H9 (cell line): ENCODE measurements around the gene C1QL1. TPM values are rescaled to one million over a fixed set of nuclear protein-coding genes. Genes with fewer than 3 reads are reported as not detected.

Experiments used
- DNase-seq: peaks from one replicate; pipeline ENCODE4 v3.0.0-alpha.2; 2017
- H2AFZ ChIP-seq: one replicate; pipeline ENCODE4 v1.6.1; 2013; ENCODE audit warnings: mild to moderate bottlenecking, low read length, control low read depth, moderate library complexity
- H2AK5ac ChIP-seq: 2 replicates; pipeline ENCODE4 v1.6.1; 2013; ENCODE audit warnings: low read length, control low read depth, mixed read lengths; ENCODE audit not compliant: insufficient read length
- H2BK120ac ChIP-seq: one replicate; pipeline ENCODE4 v1.6.1; 2013; ENCODE audit warnings: low read depth, mild to moderate bottlenecking, low read length, control low read depth, inconsistent platforms; ENCODE audit not compliant: poor library complexity, severe bottlenecking
- H2BK12ac ChIP-seq: 2 replicates; pipeline ENCODE4 v1.6.1; 2013; ENCODE audit warnings: low read length, control low read depth, mixed read lengths, low read depth; ENCODE audit not compliant: insufficient read length
- H2BK15ac ChIP-seq: 2 replicates; pipeline ENCODE4 v1.6.1; 2013; ENCODE audit warnings: low read depth, low read length, control low read depth
- H2BK20ac ChIP-seq: one replicate; pipeline ENCODE4 v1.6.1; 2013; ENCODE audit warnings: low read depth, mild to moderate bottlenecking, low read length, control low read depth, inconsistent platforms; ENCODE audit not compliant: poor library complexity, severe bottlenecking
- H2BK5ac ChIP-seq: 2 replicates; pipeline ENCODE4 v1.6.1; 2013; ENCODE audit warnings: low read length, control low read depth, mixed read lengths; ENCODE audit not compliant: insufficient read length
- H3K14ac ChIP-seq: 2 replicates; pipeline ENCODE4 v1.6.1; 2013; ENCODE audit warnings: low read length, control low read depth; ENCODE audit not compliant: insufficient read depth
- H3K18ac ChIP-seq: 2 replicates; pipeline ENCODE4 v1.6.1; 2013; ENCODE audit warnings: low read depth, mild to moderate bottlenecking, mixed read lengths, low read length, control low read depth; ENCODE audit not compliant: insufficient read length
- H3K23ac ChIP-seq: 2 replicates; pipeline ENCODE4 v1.6.1; 2013; ENCODE audit warnings: low read length, control low read depth, mixed read lengths, low read depth; ENCODE audit not compliant: insufficient read length
- H3K23me2 ChIP-seq: 2 replicates; pipeline ENCODE4 v1.6.1; 2013; ENCODE audit warnings: low read depth, mild to moderate bottlenecking, mixed read lengths, low read length, control low read depth; ENCODE audit not compliant: insufficient read length, poor library complexity, severe bottlenecking
- H3K27ac ChIP-seq: 2 replicates; pipeline ENCODE4 v1.5.1; 2013; ENCODE audit warnings: low read length, control low read depth, mixed read lengths, low read depth; ENCODE audit not compliant: insufficient read length
- H3K27me3 ChIP-seq: 2 replicates; pipeline ENCODE4 v1.6.1; 2013; ENCODE audit warnings: low read length, control low read depth, inconsistent platforms; ENCODE audit not compliant: insufficient read depth
- H3K4ac ChIP-seq: 2 replicates; pipeline ENCODE4 v1.6.1; 2013; ENCODE audit warnings: low read depth, mild to moderate bottlenecking, control low read depth, inconsistent platforms, low read length, moderate library complexity
- H3K4me1 ChIP-seq: 2 replicates; pipeline ENCODE4 v1.6.1; 2013; ENCODE audit warnings: low read length, control low read depth, inconsistent platforms; ENCODE audit not compliant: insufficient read depth
- H3K4me2 ChIP-seq: 2 replicates; pipeline ENCODE4 v1.6.1; 2013; ENCODE audit warnings: low read length, control low read depth, mixed read lengths; ENCODE audit not compliant: insufficient read length, insufficient read depth
- H3K56ac ChIP-seq: 2 replicates; pipeline ENCODE4 v1.6.1; 2013; ENCODE audit warnings: low read depth, mild to moderate bottlenecking, mixed read lengths, low read length, control low read depth; ENCODE audit not compliant: insufficient read length
- H3K79me1 ChIP-seq: 2 replicates; pipeline ENCODE4 v1.6.1; 2013; ENCODE audit warnings: low read depth, mild to moderate bottlenecking, moderate library complexity, low read length, control low read depth, inconsistent platforms; ENCODE audit not compliant: insufficient read depth, poor library complexity, severe bottlenecking
- H3K79me2 ChIP-seq: 2 replicates; pipeline ENCODE4 v1.6.1; 2013; ENCODE audit warnings: low read length, control low read depth, inconsistent platforms; ENCODE audit not compliant: insufficient read depth
- H3K9ac ChIP-seq: 2 replicates; pipeline ENCODE4 v1.6.1; 2013; ENCODE audit warnings: low read length, control low read depth, mixed read lengths; ENCODE audit not compliant: insufficient read length; ENCODE audit errors: extremely low read depth
- H3K9me3 ChIP-seq: one replicate; pipeline ENCODE4 v1.6.1; 2013; ENCODE audit warnings: low read depth, low read length, inconsistent platforms; ENCODE audit not compliant: control insufficient read depth
- H3T11ph ChIP-seq: one replicate; pipeline ENCODE4 v1.6.1; 2013; ENCODE audit warnings: mild to moderate bottlenecking, low read length, control low read depth, inconsistent platforms
- H4K20me1 ChIP-seq: one replicate; pipeline ENCODE4 v1.6.1; 2013; ENCODE audit not compliant: control insufficient read depth, insufficient read length, insufficient read depth
- H4K5ac ChIP-seq: 2 replicates; pipeline ENCODE4 v1.6.1; 2013; ENCODE audit warnings: low read depth, mild to moderate bottlenecking, mixed read lengths, low read length, control low read depth; ENCODE audit not compliant: insufficient read length
- H4K8ac ChIP-seq: replicated peaks from 2 replicates; pipeline ENCODE4 v1.6.1; 2013; ENCODE audit warnings: low read length, control low read depth, mixed read lengths, low read depth; ENCODE audit not compliant: insufficient read length
- H4K91ac ChIP-seq: 2 replicates; pipeline ENCODE4 v1.6.1; 2013; ENCODE audit warnings: low read depth, mild to moderate bottlenecking, moderate library complexity, mixed read lengths, low read length, control low read depth; ENCODE audit not compliant: insufficient read length
- H3K27ac Mint-ChIP-seq, 3 experiments: 2 replicates in 2 of 3; 3 replicates in 1 of 3; pipeline ENCODE4 v1.8.0; 2020 to 2021; ENCODE audit warnings: mixed read lengths in 3 of 3, mild to moderate bottlenecking in 1 of 3, moderate library complexity in 1 of 3
- H3K27me3 Mint-ChIP-seq: 2 replicates; pipeline ENCODE4 v1.8.0; 2021; ENCODE audit warnings: low read depth, mild to moderate bottlenecking, moderate library complexity, mixed read lengths
- H3K36me3 Mint-ChIP-seq, 3 experiments: 2 replicates in 2 of 3; 3 replicates in 1 of 3; pipeline ENCODE4 v1.8.0; 2020 to 2021; ENCODE audit warnings: low read depth in 3 of 3, mixed read lengths in 3 of 3; ENCODE audit not compliant: insufficient read depth in 1 of 3
- H3K4me1 Mint-ChIP-seq, 2 experiments: 2 replicates each; pipeline ENCODE4 v1.8.0; 2020; ENCODE audit warnings: mixed read lengths in 2 of 2
- H3K4me3 Mint-ChIP-seq, 2 experiments: 2 replicates in 1 of 2; 3 replicates in 1 of 2; pipeline ENCODE4 v1.8.0; 2020 to 2021; ENCODE audit warnings: mild to moderate bottlenecking in 2 of 2, mixed read lengths in 2 of 2, moderate library complexity in 1 of 2
- H3K9me3 Mint-ChIP-seq, 2 experiments: 2 replicates in 1 of 2; 3 replicates in 1 of 2; pipeline ENCODE4 v1.8.0; 2020; ENCODE audit warnings: mild to moderate bottlenecking in 2 of 2, mixed read lengths in 2 of 2, moderate library complexity in 1 of 2
- CTCF ChIP-seq: fragments of 200-600 bp; sonication (generic); conservative IDR thresholded peaks from 3 replicates; pipeline ENCODE4 v1.8.0; 2021; ENCODE audit warnings: antibody characterized with exemption, mild to moderate bottlenecking
- WGBS: extraction: QIAGEN DNeasy Blood & Tissue Kit; methylation state at CpG from one replicate; pipeline ENCODE4 v1.1.7; 2013; ENCODE audit warnings: missing lambda C conversion rate, low lambda C conversion rate, mixed read lengths; ENCODE audit not compliant: insufficient read length; ENCODE audit errors: extremely low coverage; 5-methylcytosine and 5-hydroxymethylcytosine counted together
- total RNA-seq: library from RNA; stranded (reverse); gene quantifications from 2 replicates; pipeline ENCODE4 v1.2.1, GENCODE V29; 2021

The C1QL1 gene
- total RNA-seq, 1 experiment from 2014 or later: 6.0 TPM

- WGBS: no CpG with 5 or more reads among the region's 47 CpGs
- Histone ChIP-seq H3K9ac (no peak overlapping the region), H3K79me2 (no peaks in the 10 kb centered on the region), H3K9me3 (no peaks in the 10 kb centered on the region), H2AK5ac (no peak overlapping the region), H3K23ac (no peak overlapping the region), H2AFZ (no peak overlapping the region), H3K4me2 (peak overlapping the region; percentile 67), H2BK5ac (no peak overlapping the region), H3K4ac (no peak overlapping the region), H3K56ac (no peak overlapping the region), H2BK120ac (no peak overlapping the region), H4K20me1 (no peaks in the 10 kb centered on the region), H3K27ac (no peak overlapping the region), H3K4me1 (no peaks in the 10 kb centered on the region; the same call in 1 of the 2 replicates), H2BK12ac (no peak overlapping the region), H4K5ac (no peak overlapping the region), H3K79me1 (no peaks in the 10 kb centered on the region), H3T11ph (no peak overlapping the region), H2BK15ac (no peak overlapping the region), H4K8ac (no peak overlapping the region), H2BK20ac (no peak overlapping the region), H3K23me2 (peaks cover 32% of the 10 kb centered on the region), H3K27me3 (peaks cover 31% of the 10 kb centered on the region), H3K18ac (no peak overlapping the region), H3K14ac (no peak overlapping the region), H4K91ac (no peak overlapping the region)
- no peak overlapping the region for H3K4me3 Mint-ChIP-seq
- H3K9me3 Mint-ChIP-seq: peaks cover 0 to 2% of the 10 kb centered on the region in 2 experiments; a peak in 1 of 5 replicates
- H3K4me1 Mint-ChIP-seq: peaks cover 31 to 49% of the 10 kb centered on the region in 2 experiments
- peaks cover 89% of the 10 kb centered on the region for H3K27me3 Mint-ChIP-seq
- DNase-seq: no peak
- no peak overlapping the region for H3K27ac Mint-ChIP-seq
- H3K36me3 Mint-ChIP-seq: peaks cover 0 to 1% (median 0%) of the 10 kb centered on the region in 3 experiments; a peak in 1 of 7 replicates
- no peak for TF ChIP-seq CTCF
Measured at GRCh38 chr17:44967907-44968224, 237 bp downstream of the C1QL1 start.
